GM18951 (cell line): ENCODE data around the gene SLC2A13.

Source experiments
- POLR2A ChIP-seq: IDR thresholded peaks from 4 replicates; pipeline ENCODE4 v1.6.1; 2011; ENCODE audit warnings: mild to moderate bottlenecking; ENCODE audit not compliant: insufficient read length, insufficient read depth; ENCODE audit errors: extremely low read depth
- in situ Hi-C: fragments of 300-500 bp; cut with MboI; formaldehyde crosslinking; loops from one replicate; pipeline ENCODE4 v1.12.0; 2022; ENCODE audit warnings: low sequenced_read_pairs, mixed read lengths, inconsistent platforms; ENCODE audit not compliant: unreplicated experiment

The SLC2A13 gene

DNA sequence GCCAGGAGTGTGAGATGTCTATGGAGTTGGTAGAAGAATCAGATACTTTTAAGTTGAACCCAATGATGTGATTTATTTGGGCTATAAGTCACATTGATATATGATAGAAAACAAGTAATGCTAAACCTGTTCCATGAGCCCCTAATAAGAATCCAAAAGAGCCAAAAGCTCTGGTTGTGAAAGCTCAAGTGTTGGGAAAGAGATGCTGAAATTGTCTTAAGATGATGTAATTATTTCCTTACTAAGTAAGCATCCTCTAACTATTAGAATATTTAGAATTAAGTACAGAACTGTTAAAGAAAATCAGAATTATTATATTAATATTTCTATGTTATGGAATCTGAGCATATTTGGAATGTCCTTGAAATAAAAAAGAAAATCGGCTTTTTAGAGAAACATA lies 17.6 kb upstream of the SLC2A13 start:
- no peak for TF ChIP-seq POLR2A
- in situ Hi-C loops, result no loop called here

GRCh38 chr12:40122842-40123241 lies 17.0 kb upstream of the SLC2A13 start:
- in situ Hi-C loops, result no loop called here
- no peak for TF ChIP-seq POLR2A

GRCh38 chr12:40117818-40118217 lies 11.9 kb upstream of the SLC2A13 start:
- in situ Hi-C loops, result loop anchor here (10.0 kb wide), 1 partner anchor 353 kb away; no protein-coding TSS in a partner anchor
- no peak for TF ChIP-seq POLR2A

DNA sequence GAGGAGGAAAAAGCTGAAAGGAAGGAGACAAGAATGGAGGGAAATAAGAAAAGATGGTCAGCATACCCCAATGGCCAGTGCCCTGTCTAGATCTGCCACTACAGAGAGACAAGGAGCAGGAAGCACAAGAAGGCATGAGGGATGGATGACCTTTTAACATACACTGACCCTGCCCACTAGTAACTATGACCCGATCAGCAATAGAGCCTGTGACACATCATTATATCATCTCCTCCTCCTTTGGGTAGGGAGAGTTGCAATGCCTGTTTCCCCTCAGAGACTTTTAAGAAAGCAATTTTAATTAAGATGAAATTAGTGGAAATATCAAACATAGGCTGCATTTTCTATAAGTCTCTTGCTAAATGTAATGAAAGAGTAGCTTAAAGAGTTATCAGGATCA lies 4.7 kb upstream of the SLC2A13 start:
- TF ChIP-seq POLR2A, result no peak

DNA sequence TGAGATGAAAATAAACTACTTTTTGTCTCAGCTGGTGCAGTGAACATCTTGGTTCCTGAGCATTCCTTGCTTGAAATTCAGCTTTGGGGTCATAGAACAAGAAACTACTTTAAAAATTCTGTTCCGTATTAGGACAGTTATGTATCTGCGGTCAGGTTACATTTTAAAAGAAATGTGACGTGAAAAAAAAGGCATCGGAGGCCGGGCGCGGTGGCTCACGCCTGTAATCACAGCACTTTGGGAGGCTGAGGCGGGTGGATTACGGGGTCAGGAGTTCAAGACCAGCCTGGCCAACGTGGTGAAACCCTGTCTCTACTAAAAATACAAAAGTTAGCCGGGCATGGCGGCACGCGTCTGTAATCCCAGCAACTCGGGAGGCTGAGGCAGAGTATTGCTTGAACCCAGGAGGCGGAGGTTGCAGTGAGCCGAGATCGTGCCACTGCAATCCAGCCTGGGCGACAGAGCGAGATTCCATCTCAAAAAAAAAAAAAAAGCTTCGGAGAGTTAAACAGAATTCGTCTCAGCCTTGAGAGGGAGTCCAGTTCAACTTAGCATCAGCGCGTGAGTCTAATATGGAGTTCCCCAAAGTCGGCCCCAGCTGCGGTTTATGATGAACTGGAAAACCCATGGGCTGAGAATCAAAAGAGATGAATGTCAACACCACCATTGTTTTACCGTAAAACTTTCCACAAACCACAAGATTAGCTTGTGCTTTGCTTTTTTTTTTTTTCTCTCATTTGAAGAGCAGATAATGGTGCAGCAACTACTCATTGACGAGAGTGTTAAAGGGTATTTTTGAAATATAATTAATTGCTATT lies 2.1 kb upstream of the SLC2A13 start:
- in situ Hi-C loops, result loop anchor here (10.0 kb wide), 1 partner anchor 93 kb away; no protein-coding TSS in a partner anchor
- no peak for TF ChIP-seq POLR2A

More for the DNA sequence above, 4.7 kb upstream of the SLC2A13 start:
- in situ Hi-C loops, result loop anchor here (10.0 kb wide), 1 partner anchor 346 kb away; no protein-coding TSS in a partner anchor

DNA sequence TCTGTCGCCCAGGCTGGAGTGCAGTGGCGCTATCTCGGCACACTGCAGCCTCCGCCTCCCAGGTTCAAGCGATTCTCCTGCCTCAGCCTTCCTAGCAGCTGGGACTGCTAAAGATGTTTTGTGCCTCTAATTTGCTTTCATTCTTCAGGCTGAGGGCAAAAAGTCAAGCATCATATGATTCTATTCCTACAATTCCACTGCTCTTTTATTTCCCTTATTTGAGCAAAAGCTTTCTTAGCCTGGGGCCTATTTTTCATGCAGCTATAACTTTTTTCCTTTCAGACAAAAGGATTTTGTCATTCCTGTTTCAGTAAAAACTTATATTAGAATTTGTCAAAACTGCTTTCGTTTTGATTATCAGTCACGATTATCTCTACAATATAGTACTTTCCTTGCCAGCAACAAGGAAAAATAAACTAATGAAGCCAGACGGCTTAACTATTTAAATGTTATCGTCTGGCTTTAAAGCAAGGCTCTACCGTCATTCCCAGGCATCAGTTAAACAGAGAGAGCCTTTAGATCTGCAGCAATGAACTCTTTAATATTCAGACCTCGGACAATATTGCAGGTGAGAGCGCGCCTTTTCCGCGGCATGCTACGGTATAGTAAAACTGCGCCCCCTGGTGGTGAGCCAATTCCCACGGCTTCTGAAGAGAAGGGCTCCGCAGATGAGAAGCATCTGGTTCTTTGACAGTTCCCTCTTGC lies 1.4 kb upstream of the SLC2A13 start:
- TF ChIP-seq POLR2A, result no peak
- in situ Hi-C loops, result loop anchor here (10.0 kb wide), 1 partner anchor 92 kb away; no protein-coding TSS in a partner anchor

- TF ChIP-seq POLR2A, result no peak
- in situ Hi-C loops, result loop anchor here (10.0 kb wide), 1 partner anchor 92 kb away; no protein-coding TSS in a partner anchor
Observed at GRCh38 chr12:40106655-40107054, 774 bp upstream of the SLC2A13 start.

- in situ Hi-C loops, result loop anchor here (10.0 kb wide), 1 partner anchor 91 kb away; no protein-coding TSS in a partner anchor
- no peak for TF ChIP-seq POLR2A
Observed at GRCh38 chr12:40106202-40106533, 287 bp upstream of the SLC2A13 start.

DNA sequence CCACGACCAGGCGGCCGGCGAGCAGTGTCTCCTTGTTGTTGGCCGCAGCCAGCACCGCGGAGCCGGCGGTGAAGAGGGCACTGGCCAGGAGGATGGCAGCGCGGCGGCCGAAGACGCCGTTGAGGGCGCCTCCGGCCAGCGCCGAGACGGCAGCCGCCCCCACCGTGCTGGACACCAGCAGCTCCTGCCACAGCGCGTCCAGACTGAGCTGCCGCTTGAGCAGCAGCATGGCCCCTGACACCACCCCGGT lies 691 bp downstream of the SLC2A13 start:
- in situ Hi-C loops, result loop anchor here (10.0 kb wide), 1 partner anchor 90 kb away; no protein-coding TSS in a partner anchor
- no peak for TF ChIP-seq POLR2A

DNA sequence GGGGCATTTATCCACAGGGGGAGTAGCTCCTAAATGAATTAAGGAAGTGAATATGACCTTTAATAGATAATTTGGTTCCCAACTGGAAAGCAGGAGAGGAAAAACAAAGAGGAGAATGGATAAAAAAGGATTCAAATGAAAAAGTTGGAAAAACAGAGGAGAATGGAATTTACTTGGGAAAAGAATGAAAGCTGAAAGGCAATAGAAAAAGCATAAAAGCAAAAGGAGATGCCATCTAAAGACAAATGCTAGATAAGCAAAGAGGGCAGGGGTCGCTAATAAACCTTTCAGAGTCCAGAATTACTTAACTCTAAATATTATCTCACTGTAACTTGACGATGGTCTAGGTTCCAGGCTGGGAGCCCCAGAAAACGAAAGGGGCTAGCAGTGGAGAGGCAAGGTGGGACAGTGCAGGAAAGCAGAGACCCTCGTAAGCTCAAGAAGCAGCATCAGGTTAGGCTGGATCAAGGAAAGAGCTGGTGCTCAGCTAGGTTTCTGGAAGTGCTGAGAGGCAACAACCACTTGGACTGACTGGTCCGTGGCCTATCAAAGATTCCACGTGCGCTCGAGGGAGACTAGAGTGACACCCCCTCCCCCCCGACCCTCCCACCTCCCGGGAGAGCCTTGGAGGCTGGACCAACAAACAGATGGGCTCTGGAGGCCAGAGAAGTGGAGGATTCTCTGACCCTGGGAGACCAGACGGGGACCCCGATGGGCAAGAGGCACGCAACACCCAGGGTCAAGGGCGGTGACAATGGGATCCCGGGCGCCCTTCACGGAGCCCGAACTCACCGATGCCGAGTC lies 1.2 kb downstream of the SLC2A13 start:
- no peak for TF ChIP-seq POLR2A
- in situ Hi-C loops, result loop anchor here (10.0 kb wide), 1 partner anchor 90 kb away; no protein-coding TSS in a partner anchor

DNA sequence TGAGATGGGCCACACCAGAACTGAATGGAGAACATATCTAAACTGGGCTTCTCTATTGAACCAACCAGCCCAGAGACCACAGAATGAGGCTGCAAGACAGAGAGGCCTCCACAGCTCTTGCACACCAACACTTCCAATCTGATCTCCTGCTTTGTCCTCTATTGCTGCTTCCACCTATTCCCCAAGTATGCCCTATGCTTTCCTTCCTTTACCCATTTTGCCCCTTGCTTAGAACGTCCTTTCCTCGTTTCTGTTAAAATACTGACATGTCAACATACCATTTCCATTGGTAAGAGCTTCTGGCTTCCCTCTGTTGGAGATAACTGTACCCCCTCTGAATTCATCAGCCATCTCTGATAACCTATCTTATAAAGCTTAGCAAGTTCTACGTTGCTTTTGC lies 2.8 kb downstream of the SLC2A13 start:
- in situ Hi-C loops, result loop anchor here (10.0 kb wide), 1 partner anchor 88 kb away; no protein-coding TSS in a partner anchor
- no peak for TF ChIP-seq POLR2A

- in situ Hi-C loops, result loop anchor here (10.0 kb wide), 1 partner anchor 87 kb away; no protein-coding TSS in a partner anchor
- no peak for TF ChIP-seq POLR2A
Observed at GRCh38 chr12:40101747-40102146, 4.1 kb downstream of the SLC2A13 start.

GRCh38 chr12:40099423-40099853 lies 6.4 kb downstream of the SLC2A13 start:
- no peak for TF ChIP-seq POLR2A
- in situ Hi-C loops, result no loop called here

- in situ Hi-C loops, result no loop called here
- TF ChIP-seq POLR2A, result no peak
Observed at GRCh38 chr12:40098406-40099145, 7.3 kb downstream of the SLC2A13 start.
